Activated B cell treated with CpG ODN at 0.5 μM for 24 hours (primary cell): ENCODE measurements around the gene ALDH3A1. TPM values are rescaled to one million over a fixed set of nuclear protein-coding genes. Genes with fewer than 3 reads are reported as not detected.

Source experiments
- ATAC-seq: fragments of 200-7000 bp; cut with Tn5 transposase; one replicate; pipeline ENCODE4 v1.10.0; 2021; ENCODE audit warnings: low read depth, mild to moderate bottlenecking, moderate library complexity
- CTCF ChIA-PET: fragments of 350-600 bp; sonication (Branson Sonifier 250); formaldehyde crosslinking; loops from one replicate; lab custom pipeline; 2021; ENCODE audit warnings: antibody characterized with exemption; lab: Charles Lee
- POLR2A ChIA-PET: fragments of 350-600 bp; sonication (Branson Sonifier 250); formaldehyde crosslinking; loops from one replicate; lab custom pipeline; 2021; ENCODE audit warnings: antibody characterized with exemption; lab: Charles Lee
- DNase-seq: peaks from one replicate; pipeline ENCODE4 v3.0.0; 2022
- H3K27ac Mint-ChIP-seq: one replicate; pipeline ENCODE4 v1.8.0; 2020; ENCODE audit warnings: mixed read lengths
- H3K27me3 Mint-ChIP-seq: one replicate; pipeline ENCODE4 v1.8.0; 2021; ENCODE audit warnings: mixed read lengths
- H3K36me3 Mint-ChIP-seq: one replicate; pipeline ENCODE4 v1.8.0; 2021; ENCODE audit warnings: low read depth, mixed read lengths
- H3K4me1 Mint-ChIP-seq: one replicate; pipeline ENCODE4 v1.8.0; 2021; ENCODE audit warnings: mixed read lengths
- H3K4me3 Mint-ChIP-seq: one replicate; pipeline ENCODE4 v1.8.0; 2020; ENCODE audit warnings: mild to moderate bottlenecking, mixed read lengths
- H3K9me3 Mint-ChIP-seq: one replicate; pipeline ENCODE4 v1.8.0; 2020; ENCODE audit warnings: mixed read lengths
- CTCF ChIP-seq: fragments of 200-600 bp; IDR thresholded peaks from one replicate; pipeline ENCODE4 v1.8.0; 2022; ENCODE audit warnings: antibody characterized with exemption, mild to moderate bottlenecking
- intact Hi-C: fragments of 100-400 bp; cut with micrococcal nuclease; formaldehyde crosslinking; loops from one replicate; pipeline ENCODE4 v1.15.1; 2024
- total RNA-seq: library from RNA; stranded (reverse); gene quantifications from 2 replicates; pipeline ENCODE4 v1.2.3, GENCODE V29; 2022

Gene ALDH3A1
- total RNA-seq = not detected in 2 replicates

DNA sequence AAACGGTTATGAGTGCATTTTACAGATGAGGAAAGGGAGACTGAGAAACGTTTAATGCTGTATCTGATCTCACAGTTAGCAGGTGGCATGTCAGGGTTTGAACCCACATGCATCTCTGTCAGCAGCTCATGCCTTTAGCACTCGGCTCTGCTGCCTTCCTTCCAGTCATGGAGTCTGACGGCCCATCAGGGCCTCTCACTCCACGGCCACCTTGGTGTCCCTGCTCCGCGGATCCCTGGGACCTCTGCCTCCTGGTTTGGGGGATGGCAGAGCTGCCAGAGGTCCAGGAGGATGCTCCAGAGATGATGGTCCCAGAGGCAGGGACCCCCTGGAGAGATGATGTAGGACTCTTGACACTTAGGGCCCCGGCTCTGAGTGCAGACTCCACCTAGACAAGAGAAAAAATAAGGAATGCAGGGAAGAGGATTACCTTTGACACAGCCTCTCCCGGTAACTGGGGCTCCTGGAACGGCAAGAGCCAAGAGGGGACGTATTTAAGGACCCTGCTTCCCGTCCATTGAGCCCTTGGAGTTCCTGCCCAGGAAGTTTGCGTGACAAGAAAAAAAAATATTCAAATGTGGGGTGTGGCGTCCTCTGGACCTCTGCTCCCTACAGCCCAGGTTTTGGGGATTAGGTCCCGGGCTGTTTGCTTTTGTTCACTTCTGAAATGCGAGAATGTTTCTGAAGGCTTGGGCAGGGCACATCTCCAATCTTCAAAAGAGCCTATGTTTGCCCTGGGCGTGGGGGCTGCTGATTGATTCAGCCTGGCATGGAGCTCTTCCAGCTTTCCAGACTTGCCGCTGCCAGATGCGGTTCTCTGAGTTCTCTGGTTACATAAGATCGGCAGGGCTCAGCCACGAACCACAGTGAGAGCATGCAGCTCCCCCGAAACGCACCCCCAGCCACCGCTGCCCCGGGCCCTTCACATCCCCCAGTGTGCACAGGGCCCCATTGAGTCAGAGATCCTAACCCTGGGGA, at the start of gene ALDH3A1:
TSS of gene ALDH3A1 (minus strand) at position 470 of the 978 bp plus-strand sequence. CDS start 3,169 bp downstream, outside the sequence.
- H3K4me3 Mint-ChIP-seq = no peak within 1 kb of the TSS
- DNase-seq (no peak), ATAC-seq (no peak)
- no peak for TF ChIP-seq CTCF
- H3K36me3 Mint-ChIP-seq = no peaks in the 10 kb centered on the region
- CTCF ChIA-PET = no interaction called here
- POLR2A ChIA-PET = interaction anchor here (0.5 to 0.6 kb wide), 2 partner anchors 25 to 239 kb away, joined by 3 to 6 read pairs; no protein-coding TSS in a partner anchor
- H3K27me3 Mint-ChIP-seq = peaks cover 22% of the 10 kb centered on the region
- no peaks in the 10 kb centered on the region for H3K9me3 Mint-ChIP-seq
- peaks cover 16% of the 10 kb centered on the region for H3K4me1 Mint-ChIP-seq
- no peak within 1 kb of the TSS for H3K27ac Mint-ChIP-seq
- intact Hi-C loops = no loop called here

DNA sequence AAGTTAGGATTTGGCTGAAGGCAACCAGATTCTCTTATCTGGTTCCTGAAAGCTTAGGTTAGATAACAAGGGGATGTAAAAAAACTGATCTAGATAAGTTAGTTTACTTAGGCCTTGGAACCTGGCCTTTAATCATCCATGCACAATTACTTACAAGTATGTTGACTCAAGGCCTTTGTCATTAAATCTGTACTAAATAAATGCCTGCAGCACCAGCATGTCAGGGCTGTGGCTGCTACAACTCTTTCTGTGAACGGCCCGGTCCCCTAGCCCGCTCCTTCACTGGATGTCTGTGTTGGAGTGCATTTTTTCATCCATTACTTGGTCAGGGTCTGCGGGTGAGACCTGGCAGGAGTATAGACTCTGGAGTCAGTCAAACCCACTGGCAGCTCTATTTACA, 48.4 kb upstream of the ALDH3A1 start:
- H3K27ac Mint-ChIP-seq = no peak overlapping the region
- ChIA-PET CTCF (no interaction called here), POLR2A (interaction anchor here (0.6 kb wide), 1 partner anchor 196 kb away, joined by 9 read pairs; no protein-coding TSS in a partner anchor)
- H3K9me3 Mint-ChIP-seq = peaks cover 24% of the 10 kb centered on the region
- DNase-seq (no peak), ATAC-seq (no peak)
- no peaks in the 10 kb centered on the region for H3K27me3 Mint-ChIP-seq
- no peak for TF ChIP-seq CTCF
- no peaks in the 10 kb centered on the region for H3K4me1 Mint-ChIP-seq
- intact Hi-C loops = no loop called here
- H3K4me3 Mint-ChIP-seq = no peak overlapping the region
- H3K36me3 Mint-ChIP-seq = peaks cover 28% of the 10 kb centered on the region

GRCh38 chr17:19791918-19792550, 43.9 kb upstream of the ALDH3A1 start:
- intact Hi-C loops = no loop called here
- no peak overlapping the region for H3K27ac Mint-ChIP-seq
- ChIA-PET CTCF (no interaction called here), POLR2A (interaction anchor here (0.6 kb wide), 1 partner anchor 216 kb away, joined by 5 read pairs; no protein-coding TSS in a partner anchor)
- H3K9me3 Mint-ChIP-seq = peaks cover 24% of the 10 kb centered on the region
- H3K4me3 Mint-ChIP-seq = no peak overlapping the region
- no peaks in the 10 kb centered on the region for H3K27me3 Mint-ChIP-seq
- TF ChIP-seq CTCF = no peak
- no peaks in the 10 kb centered on the region for H3K4me1 Mint-ChIP-seq
- DNase-seq = no peak
- ATAC-seq = no peak
- H3K36me3 Mint-ChIP-seq = peaks cover 28% of the 10 kb centered on the region

- intact Hi-C loops = no loop called here
- no peak overlapping the region for H3K27ac Mint-ChIP-seq
- DNase-seq (no peak), ATAC-seq (no peak)
- no peak overlapping the region for H3K4me3 Mint-ChIP-seq
- H3K27me3 Mint-ChIP-seq = no peaks in the 10 kb centered on the region
- ChIA-PET CTCF (no interaction called here), POLR2A (no interaction called here)
- H3K4me1 Mint-ChIP-seq = no peaks in the 10 kb centered on the region
- H3K9me3 Mint-ChIP-seq = peaks cover under 1% of the 10 kb centered on the region
- H3K36me3 Mint-ChIP-seq = peaks cover 3% of the 10 kb centered on the region
- TF ChIP-seq CTCF = no peak
Observed at GRCh38 chr17:19787733-19788357, 39.7 kb upstream of the ALDH3A1 start.
